Endothelial cell (in vitro differentiated cells): ENCODE data around the gene MAVS. TPM values are rescaled to one million over a fixed set of nuclear protein-coding genes. Genes with fewer than 3 reads are reported as not detected.
A peak's percentile ranks its signal among the peaks of the same experiment; 100 is the strongest.

Experiments
- DNase-seq: peaks from one replicate; pipeline ENCODE4 v3.0.0; 2021; ENCODE audit warnings: low spot score
- H3K27ac Mint-ChIP-seq: one replicate; pipeline ENCODE4 v1.8.0; 2021; ENCODE audit warnings: mixed read lengths, inconsistent platforms; ENCODE audit not compliant: unreplicated experiment
- H3K27me3 Mint-ChIP-seq: one replicate; pipeline ENCODE4 v1.8.0; 2021; ENCODE audit warnings: mild to moderate bottlenecking, moderate library complexity, mixed read lengths, inconsistent platforms; ENCODE audit not compliant: unreplicated experiment
- H3K36me3 Mint-ChIP-seq: one replicate; pipeline ENCODE4 v1.8.0; 2021; ENCODE audit warnings: mild to moderate bottlenecking, low read depth, mixed read lengths, inconsistent platforms; ENCODE audit not compliant: unreplicated experiment
- H3K4me1 Mint-ChIP-seq: one replicate; pipeline ENCODE4 v1.8.0; 2021; ENCODE audit warnings: mild to moderate bottlenecking, mixed read lengths, inconsistent platforms; ENCODE audit not compliant: unreplicated experiment
- H3K4me3 Mint-ChIP-seq: one replicate; pipeline ENCODE4 v1.8.0; 2021; ENCODE audit warnings: mild to moderate bottlenecking, mixed read lengths, inconsistent platforms; ENCODE audit not compliant: unreplicated experiment
- H3K9me3 Mint-ChIP-seq: one replicate; pipeline ENCODE4 v1.8.0; 2021; ENCODE audit warnings: mixed read lengths, inconsistent platforms; ENCODE audit not compliant: unreplicated experiment
- total RNA-seq: library from RNA; stranded (reverse); fragmentation: NEBNext Ultra II Directional; extraction: Animal tissue kit (Norgen Biotek cat#: 25700); gene quantifications from one replicate; pipeline ENCODE4 v1.2.1, GENCODE V29; 2021; ENCODE audit not compliant: unreplicated experiment
- TF ChIP-seq, protein P1 (sequence below): fragments of 200-600 bp; sonication (generic); IDR thresholded peaks from one replicate; pipeline ENCODE4 v1.5.0; 2021; ENCODE audit warnings: antibody characterized with exemption; ENCODE audit not compliant: unreplicated experiment

MAVS gene
- total RNA-seq, 1 donor from 2014 or later: 111 TPM

GRCh38 chr20:3890398-3890751 is 43.7 kb downstream of the MAVS start:
- H3K36me3 Mint-ChIP-seq: peaks cover 18% of the 10 kb centered on the region
- H3K4me3 Mint-ChIP-seq: peak overlapping the region; percentile 99
- H3K4me1 Mint-ChIP-seq: peaks cover 40% of the 10 kb centered on the region
- peak overlapping the region; percentile 98 for H3K27ac Mint-ChIP-seq
- DNase-seq: no peak
- no peaks in the 10 kb centered on the region for H3K9me3 Mint-ChIP-seq
- TF ChIP-seq, protein P1, sequence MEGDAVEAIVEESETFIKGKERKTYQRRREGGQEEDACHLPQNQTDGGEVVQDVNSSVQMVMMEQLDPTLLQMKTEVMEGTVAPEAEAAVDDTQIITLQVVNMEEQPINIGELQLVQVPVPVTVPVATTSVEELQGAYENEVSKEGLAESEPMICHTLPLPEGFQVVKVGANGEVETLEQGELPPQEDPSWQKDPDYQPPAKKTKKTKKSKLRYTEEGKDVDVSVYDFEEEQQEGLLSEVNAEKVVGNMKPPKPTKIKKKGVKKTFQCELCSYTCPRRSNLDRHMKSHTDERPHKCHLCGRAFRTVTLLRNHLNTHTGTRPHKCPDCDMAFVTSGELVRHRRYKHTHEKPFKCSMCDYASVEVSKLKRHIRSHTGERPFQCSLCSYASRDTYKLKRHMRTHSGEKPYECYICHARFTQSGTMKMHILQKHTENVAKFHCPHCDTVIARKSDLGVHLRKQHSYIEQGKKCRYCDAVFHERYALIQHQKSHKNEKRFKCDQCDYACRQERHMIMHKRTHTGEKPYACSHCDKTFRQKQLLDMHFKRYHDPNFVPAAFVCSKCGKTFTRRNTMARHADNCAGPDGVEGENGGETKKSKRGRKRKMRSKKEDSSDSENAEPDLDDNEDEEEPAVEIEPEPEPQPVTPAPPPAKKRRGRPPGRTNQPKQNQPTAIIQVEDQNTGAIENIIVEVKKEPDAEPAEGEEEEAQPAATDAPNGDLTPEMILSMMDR: no peak
- H3K27me3 Mint-ChIP-seq: peaks cover 22% of the 10 kb centered on the region

DNA sequence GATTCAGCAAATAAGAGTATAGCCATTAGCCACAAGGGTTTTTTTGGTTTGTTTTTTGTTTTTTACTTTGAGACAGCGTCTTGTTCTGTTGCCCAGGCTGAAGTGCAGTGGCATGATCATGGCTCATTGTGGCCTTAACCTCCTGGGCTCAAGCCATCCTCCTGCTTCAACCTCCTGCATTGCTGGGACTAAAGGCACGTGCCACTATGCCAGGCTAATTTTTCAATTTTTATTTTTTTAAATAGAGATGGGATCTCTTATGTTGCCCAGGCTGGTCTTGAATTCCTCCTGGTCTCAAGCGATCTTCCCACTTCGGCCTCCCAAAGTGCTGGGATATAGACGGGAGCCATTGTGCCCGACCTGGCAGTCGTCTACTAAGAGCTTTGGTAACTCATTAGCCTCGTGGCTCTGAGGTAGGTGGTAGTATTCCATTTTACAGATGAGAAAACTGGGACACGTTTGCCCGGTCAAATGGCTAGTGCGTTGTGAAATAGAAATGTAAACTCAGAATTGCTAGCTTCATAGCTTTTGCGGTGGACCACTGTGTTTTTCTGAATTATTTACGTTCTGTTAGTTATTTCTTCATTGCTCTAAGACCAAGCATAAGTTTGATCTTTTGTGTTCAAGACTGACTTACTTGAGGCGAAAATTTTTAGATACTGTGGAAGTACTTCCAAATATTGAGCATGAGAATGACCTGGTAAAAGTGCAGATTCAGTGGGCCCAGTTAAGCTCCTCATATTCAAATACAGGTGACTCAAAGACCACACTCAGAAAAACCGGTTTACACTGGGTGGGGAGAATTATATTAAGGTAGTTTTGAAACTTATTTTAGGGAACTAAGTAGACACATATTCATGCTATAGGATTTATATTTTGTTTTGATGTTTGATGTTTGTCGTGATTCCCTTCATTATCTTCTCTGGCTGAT is 44.6 kb downstream of the MAVS start:
- Mint-ChIP-seq H3K4me3 (peak overlapping the region; percentile 99), H3K36me3 (peaks cover 21% of the 10 kb centered on the region), H3K9me3 (no peaks in the 10 kb centered on the region), H3K27me3 (peaks cover 22% of the 10 kb centered on the region), H3K4me1 (peaks cover 44% of the 10 kb centered on the region), H3K27ac (peak overlapping the region; percentile 25)
- TF ChIP-seq, protein P1: no peak
- no peak for DNase-seq

DNA sequence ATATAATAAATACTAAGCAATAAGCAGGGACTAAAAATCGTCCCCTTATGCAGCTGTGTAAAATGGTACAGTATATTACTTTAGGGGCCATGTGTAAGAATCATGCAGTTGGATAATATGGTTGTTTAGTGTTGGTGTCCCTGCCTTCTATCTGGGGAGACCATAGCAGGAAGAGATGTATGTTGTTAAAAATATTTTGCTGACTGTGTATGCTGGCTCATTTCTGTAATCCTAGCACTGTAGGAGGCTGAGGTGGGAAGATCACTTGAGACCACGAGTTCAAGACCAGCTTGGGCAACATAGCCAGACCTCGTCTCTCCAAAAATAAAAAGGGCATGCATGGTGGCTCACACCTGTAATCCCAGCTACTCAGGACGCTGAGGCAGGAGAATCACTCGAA is 48.2 kb downstream of the MAVS start:
- Mint-ChIP-seq H3K4me3 (no peak overlapping the region), H3K9me3 (no peaks in the 10 kb centered on the region), H3K4me1 (peaks cover 41% of the 10 kb centered on the region), H3K36me3 (peaks cover 20% of the 10 kb centered on the region), H3K27ac (peak overlapping the region; percentile 67), H3K27me3 (peaks cover 9% of the 10 kb centered on the region)
- DNase-seq: no peak
- TF ChIP-seq, protein P1: no peak

DNA sequence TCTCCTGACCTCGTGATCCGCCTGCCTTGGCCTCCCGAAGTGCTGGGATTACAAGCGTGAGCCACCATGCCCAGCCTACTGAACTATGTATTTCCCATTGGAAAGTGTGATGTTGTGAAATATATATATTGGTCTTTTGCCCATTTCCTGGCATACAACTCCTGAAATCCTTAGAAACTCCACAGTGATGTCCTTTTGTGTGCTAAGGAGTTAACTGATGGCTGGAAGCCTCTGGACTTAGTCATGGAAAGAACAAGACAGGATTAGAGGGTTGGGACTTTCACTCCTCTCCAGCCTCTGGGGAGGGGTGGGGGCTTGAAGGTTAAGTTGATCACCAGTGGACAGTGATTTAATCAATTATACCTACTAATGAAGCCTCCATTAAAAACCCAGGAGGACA is 49.7 kb downstream of the MAVS start:
- Mint-ChIP-seq H3K36me3 (peaks cover 10% of the 10 kb centered on the region), H3K4me1 (peaks cover 38% of the 10 kb centered on the region), H3K9me3 (no peaks in the 10 kb centered on the region), H3K4me3 (no peak overlapping the region), H3K27me3 (no peaks in the 10 kb centered on the region), H3K27ac (no peak overlapping the region)
- DNase-seq: no peak
- TF ChIP-seq, protein P1: no peak
